Cortex of kidney (tissue), 1 donor: ENCODE data around the gene NAA40.

Experiments
- DNase-seq: peaks from one replicate; lab custom pipeline; 2025; lab: John Stamatoyannopoulos, UW

Gene NAA40

DNA sequence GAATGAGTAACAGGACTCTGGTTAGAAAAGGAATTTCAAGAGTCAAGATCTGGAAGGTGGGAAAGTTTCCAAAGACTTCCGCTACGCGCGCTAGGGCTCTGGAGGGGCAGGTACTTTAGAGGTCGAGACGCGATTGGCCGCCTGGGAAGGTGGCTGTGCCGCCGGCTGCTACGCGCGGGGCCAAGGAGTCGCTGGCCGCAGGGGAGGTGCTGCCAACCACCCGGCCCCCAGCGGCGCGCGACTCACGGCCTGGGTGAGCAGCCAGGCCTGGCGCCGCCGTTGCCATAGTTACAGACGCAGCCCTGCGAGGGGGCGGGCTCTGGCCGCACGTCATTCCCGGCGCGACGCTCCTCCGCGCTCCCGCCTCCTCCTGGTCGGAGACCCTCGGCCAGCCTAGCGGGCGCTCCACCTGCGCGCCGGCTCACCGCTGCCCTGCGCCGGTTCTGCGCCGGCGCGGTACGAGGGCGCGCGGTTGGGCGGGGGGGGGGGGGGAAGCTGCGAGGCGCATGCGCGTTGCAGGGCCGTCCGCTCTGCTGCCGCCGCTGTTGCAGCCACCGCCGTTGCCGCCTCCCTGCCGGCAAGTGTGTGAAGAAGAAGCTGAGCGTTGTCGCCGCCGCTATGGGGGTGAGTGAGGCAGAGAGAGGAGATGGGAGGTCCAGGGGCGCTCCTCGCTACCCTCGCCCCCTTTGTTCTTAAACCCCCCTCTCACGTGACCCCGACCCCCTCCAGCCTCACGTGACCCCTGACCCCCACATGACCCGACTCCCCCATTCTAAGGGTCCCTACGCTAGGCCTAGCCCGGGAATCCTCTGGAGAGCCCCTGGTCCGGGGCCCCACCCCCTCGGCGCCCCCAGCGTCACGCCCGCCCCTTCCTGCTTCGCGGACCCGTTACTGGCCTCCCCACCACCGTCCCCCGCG, at the start of gene NAA40:
NAA40 (plus strand) TSS at position 524 of the 918 bp plus-strand sequence; CDS start at position 619, 95 bp downstream.
- no peak for DNase-seq

DNA sequence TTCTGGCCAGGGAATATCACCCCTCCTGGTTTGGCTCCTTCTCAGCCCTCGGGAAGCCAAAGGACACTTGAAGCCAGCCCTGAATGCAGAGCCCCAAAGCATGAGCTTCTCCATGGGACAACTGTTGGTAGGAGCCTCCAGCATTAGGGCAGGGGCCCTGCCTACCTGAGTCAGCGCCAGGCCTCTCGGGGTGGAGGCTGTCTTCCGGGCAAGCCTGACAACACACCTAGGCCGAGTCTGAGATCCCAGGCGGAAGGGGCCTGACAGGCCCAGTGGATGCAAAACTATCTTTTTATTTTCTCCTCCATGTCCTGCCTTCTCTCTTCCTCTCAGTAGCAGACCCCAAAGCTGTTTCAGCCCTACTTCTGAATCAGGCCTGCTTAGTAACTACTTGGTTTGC, 49.5 kb upstream of the NAA40 start:
- no peak for DNase-seq

DNA sequence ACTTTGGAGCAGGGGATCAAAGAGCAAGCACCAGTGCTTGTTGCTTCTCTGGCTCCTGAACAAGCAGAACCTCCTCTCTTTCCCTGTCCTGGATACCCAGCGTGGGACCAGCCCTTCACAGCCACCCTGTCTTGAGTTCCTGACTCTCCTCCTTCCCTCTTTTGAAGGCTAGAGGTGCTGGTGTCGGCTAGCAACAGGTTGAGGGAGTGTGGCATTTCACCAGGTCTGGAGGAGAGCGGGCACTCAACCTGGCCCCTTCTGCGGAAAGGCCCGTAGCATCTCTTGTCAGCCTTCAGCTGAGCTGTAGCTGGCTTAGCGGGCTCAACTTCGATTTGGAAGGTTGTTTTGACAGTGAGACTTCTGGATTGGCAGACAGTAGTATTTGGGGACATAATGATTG, 48.4 kb upstream of the NAA40 start:
- no peak for DNase-seq

DNA sequence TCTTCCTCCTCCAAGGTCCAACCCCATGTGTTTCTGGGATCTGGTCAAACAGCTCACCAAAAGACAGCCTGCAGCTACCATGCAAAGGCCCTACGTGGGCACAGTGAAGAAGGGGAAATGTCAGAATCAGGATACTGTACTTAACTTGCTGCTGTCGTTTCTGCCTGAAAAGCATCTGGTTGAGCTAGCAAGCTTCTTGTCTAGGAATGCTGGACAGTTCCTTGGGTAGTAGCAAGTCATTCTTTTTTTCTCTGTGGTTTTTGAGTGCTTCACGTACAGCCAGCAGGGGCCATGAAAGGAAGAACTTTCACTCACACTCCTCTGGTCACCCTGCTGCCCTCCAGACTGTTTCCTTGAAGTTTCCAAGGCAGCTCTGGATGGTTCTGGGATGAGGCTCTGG, 46.6 kb upstream of the NAA40 start:
- no peak for DNase-seq

DNA sequence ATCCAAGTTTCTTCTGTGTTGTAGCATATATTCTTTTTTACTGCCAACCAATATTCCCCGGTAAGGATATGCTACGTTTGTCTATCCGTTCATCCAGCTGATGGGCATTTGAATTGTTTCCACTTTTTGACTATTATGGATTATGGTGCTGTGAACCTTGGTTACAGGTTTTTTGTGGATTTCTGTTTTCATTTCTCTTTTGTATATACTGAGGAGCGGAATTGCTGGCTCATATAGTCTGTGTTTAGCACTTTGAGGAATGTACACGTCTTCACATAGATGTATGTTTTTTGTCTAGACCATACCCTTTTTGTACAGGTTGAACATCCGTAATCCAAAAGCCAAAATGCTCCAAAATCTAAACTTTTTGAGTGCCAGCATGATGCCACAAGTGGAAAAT, 45.4 kb upstream of the NAA40 start:
- DNase-seq, result no peak

DNA sequence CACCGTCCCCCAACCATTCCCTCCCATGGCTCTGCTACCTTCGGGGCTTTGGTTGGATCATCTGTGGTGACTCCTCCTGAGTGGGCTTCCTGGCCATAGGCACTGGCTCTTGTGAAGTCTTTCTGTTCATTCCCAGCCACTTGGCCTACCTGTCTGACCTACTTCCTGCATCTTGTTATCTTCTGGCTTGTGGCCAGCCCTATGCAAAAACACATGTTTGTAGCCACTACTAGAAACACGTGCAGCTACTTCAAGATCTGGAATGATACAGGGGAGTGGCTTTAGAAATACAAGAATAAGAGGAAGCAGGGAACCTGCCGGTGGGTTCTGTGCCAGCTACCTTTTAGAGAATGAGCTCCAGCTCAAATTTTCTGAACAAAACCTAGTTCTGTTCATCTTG, 42.7 kb upstream of the NAA40 start:
- DNase-seq, result no peak

DNA sequence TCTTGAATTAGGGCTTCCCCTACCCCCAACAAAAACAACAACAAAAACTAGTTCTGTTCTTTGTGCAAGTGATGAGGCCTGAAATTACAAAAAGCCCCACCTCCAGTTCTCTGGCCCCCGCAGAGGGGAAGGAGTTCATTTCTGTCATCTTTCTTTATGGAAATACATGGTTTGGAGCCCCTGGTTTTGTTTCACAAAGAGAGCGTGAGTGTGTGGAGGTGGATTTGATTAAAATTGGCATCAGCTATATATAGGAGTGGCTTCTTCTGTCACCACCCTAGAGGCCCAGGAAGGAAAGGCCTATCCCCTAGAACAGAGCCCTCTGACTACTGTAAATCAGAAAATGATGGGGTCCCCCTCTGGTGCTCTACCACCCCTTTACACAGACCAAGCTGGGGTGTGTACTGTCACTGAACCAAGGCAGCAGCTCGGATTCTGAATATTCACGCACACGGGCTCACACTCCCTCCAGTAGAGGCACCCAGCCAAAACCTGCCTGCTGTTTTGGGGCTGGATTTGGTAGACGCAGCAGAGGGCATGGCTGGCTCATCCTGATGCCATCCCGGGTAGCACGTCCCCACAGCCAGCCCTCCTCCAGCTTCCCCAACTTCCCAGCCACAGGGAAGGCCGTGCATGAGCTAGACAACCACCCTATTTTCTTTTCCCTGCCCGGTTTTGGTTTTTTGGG, 41.2 kb upstream of the NAA40 start:
- DNase-seq, result no peak

DNA sequence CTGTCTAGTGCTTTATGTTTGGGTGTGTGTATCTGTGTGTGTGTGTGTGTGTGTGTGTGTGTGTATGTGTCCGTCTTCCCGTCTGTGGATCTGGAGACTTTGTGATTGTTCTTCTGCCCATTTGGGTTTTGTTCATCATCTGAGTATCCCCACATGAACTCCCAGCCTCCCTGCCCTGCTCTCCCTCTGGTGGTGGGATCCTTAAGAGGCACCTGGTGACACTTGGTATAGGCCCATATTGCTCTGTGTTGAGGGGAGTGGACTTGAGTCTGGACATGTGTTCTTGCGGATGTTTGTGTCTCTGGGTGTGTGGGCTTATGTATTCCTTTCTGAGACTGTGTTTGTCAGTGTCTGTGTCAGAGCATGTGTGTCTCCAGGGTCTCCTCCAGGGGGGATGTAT, 37.1 kb upstream of the NAA40 start:
- DNase-seq, result no peak

DNA sequence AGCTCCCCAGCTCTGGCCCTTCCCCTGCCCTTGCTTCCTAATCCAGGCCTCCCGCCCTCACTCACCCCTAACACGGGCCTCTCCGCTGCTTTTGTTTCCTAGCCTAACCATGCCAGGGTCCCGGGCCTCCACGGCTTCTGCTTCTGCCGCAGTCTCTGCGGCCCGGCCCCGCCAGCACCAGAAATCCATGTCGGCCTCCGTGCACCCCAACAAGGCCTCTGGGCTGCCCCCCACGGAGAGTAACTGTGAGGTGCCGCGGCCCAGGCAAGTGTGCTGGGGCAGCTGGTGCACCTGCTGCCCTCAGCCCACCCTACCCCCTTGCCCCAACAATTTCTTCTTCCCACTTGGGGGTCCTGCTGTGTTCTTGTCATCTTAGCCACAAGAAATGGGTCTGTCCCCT, 34.9 kb upstream of the NAA40 start:
- DNase-seq, result no peak

DNA sequence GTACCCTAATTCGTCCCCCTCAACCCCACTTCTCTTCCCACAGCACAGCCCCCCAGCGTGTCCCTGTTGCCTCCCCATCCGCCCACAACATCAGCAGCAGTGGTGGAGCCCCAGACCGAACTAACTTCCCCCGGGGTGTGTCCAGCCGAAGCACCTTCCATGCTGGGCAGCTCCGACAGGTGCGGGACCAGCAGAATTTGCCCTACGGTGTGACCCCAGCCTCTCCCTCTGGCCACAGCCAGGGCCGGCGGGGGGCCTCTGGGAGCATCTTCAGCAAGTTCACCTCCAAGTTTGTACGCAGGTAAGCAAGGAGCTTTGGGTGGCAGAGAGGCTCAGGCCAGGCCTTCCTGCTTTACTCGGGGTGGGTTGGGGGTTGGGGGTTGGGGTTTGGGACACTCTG, 34.1 kb upstream of the NAA40 start:
- no peak for DNase-seq

DNA sequence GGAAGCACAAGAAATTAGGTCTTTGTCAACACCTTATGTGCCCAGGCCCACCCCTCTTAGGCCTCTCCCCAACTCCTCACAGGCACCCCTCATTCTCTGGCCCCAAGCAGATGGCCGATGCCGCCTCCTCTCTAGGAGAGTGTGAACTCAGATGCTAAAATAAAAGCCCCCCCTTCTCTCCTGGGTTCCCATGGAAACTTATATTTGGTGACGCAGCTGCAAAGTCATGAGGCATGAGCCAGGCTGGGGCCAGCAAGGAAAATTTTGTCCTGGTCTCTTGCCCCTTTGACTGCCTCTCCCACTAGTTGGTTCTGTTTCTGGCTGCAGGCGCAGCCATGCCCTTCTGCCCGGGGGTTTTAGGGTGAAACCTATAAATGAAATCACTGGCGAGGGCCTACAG, 33.6 kb upstream of the NAA40 start:
- no peak for DNase-seq

DNA sequence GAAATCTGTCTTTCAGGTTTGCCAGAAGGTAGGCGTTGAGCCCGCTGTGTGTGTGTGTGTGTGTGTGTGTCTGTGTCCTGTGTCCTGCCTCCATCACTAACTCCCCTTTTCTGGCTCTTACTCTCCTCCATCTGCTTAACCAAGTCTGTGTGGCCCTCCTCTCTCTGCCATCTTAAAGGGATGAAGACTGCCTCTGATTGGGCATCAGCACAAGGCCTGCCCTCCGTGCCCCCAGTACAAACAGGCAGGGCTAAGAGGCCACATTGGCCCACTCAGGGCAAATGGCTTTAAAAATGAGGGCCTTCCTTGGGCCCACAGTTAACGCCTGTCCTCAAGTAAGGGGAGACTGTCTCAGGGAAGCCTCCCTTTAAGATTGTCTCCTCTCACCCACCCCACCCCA, 32.7 kb upstream of the NAA40 start:
- DNase-seq, result no peak

DNA sequence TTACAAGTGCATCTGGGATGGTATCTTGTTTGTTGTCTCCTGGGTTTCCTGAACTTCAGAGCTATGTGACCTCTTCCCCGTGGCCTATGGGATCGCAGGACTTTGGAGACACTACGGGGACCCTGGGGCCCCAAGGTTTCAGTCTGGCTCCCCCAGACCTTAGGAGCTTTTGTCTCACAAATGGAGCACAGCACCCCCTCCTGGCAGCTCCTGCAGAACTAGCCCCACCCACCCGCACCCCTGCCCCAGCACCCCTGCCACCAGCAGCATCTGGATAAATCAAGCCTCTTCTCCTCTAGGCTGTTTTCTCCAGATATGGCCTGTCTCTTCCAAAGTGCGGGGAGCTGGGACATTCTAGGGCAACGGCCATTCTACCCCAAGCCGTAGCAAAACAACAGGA, 32.2 kb upstream of the NAA40 start:
- no peak for DNase-seq

DNA sequence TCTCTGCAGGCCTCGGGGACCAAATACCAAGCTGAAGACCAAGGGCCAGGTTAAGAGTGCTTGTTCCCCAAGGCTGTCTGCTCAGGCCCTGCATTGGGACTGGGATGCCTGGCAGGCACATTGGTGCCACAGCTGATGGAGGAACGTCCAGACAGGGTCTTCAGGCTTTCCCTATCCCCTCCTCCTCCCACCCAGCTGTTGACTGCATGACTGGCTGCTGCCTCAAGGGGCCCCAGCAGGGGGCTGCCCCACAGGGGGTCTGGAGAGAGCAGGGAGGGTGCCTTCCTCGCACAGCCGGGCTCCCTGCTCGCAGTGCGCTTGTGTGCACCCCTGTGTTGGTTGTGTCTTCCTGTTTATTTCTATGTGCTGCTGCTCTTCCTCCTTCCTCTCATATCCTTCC, 31.7 kb upstream of the NAA40 start:
- DNase-seq, result no peak

DNA sequence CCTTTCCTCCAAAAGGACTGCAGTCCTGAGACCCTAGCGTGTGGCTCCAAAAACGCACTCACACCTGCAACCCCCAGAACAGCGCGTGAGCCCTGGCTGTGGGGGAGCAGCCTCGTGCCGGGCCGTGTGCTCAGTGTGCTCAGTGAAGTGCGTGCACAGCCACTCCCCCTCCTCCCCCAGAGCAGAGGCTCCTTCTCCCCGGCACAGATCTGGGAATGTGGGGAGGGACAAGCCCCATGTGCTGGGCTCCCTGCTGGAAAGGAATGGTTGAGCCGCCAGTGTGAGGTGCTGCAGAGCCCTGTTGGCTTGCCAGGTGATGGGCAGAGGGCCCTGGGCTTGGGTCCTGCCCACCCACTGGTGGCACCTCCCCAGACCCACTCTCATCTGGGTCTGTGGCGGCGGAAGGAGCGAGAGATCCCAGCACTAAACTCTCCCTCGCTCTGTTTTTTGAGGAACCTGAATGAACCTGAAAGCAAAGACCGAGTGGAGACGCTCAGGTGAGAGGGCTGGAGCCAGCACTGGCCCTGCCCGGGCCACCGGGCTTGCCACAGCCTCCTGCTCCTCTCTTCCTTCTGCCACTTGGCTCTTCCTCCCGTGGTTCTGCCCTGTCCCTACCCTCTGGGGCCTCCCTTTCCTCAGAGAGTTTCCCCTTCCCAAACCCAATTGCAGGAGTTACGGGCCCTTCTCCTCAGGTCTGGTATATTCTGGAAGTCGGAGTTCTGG, 30.8 kb upstream of the NAA40 start:
- no peak for DNase-seq

DNA sequence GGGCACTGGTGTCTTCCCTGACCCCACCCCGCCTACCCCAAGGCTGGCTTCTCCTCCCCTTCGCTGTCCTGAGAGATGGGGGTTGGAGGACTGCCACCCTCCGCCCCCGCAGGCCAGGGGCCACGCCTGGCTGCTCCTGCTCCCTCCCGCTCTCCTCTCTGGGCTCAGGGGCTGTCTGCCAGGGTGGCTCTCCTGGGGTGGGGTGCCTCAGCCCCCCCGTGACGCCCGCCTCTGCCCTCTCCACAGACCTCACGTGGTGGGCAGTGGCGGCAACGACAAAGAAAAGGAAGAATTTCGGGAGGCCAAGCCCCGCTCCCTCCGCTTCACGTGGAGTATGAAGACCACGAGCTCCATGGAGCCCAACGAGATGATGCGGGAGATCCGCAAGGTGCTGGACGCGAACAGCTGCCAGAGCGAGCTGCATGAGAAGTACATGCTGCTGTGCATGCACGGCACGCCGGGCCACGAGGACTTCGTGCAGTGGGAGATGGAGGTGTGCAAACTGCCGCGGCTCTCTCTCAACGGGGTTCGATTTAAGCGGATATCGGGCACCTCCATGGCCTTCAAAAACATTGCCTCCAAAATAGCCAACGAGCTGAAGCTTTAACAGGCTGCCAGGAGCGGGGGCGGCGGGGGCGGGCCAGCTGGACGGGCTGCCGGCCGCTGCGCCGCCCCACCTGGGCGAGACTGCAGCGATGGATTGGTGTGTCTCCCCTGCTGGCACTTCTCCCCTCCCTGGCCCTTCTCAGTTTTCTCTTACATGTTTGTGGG, 30.0 kb upstream of the NAA40 start:
- DNase-seq, result no peak

DNA sequence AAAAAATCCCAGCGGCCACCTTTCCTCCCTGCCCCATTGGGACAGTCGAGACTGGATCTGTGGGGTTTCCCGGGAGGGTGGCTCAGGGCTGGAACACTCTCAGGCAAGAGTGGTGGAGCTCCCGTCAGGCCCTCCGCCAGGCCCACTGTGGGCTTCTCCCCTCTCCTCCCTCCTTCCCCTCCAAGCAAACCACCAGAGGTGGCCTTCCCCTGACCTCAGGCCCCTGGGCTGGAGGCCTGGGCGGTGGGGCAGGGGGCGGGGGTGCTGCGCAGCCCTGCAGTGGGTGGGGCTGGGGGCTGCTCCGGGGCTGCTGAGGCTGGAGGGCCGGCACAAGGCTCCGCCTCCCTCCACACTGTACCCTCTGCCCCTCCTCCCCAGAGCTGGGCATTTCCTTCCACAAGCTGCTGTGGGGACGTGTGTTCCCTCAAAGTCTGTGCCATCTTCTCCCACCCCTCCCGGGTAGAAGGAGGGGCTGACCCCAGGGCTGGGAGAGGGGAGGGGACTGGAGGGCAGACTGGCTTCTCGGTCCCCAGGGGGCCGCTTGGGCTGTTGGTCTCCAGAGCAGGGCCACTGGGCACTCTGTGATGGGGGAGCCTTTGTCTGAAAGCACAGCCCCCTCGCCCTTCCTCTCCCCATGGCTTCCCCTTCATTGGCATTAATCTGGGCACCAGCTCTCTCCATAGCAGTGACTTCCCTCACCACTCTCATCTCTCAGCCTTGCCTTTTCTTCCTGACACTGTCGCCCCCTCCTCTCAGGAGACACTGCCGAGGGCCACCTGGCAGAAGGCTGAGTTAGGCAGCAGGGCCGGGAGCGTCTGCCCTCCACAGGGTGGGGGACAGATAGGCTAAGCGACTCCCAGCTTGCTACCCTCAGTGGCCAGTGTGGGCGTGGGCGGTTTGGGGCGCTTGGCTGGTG, 29.0 kb upstream of the NAA40 start:
- DNase-seq, result no peak

DNA sequence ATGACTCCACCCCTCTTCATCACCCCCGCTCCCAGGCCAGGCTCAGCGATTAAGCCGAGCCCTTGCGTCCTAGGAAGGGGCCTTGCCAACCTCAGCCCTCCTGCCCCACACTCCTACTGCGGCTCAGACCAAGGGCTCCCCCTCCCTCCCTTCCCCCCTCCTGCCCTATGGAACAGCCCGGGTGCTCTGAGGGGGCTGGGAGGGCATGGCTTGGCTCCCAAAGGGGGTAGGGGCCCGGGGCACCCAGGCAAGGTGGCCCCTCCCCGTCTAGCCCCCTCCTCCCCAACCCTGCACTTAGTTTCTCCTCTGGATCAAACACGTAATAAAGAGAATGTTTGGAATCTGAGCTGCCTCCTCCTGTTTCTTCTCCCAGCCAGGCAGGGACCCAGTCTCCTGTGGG, 28.1 kb upstream of the NAA40 start:
- DNase-seq, result no peak

DNA sequence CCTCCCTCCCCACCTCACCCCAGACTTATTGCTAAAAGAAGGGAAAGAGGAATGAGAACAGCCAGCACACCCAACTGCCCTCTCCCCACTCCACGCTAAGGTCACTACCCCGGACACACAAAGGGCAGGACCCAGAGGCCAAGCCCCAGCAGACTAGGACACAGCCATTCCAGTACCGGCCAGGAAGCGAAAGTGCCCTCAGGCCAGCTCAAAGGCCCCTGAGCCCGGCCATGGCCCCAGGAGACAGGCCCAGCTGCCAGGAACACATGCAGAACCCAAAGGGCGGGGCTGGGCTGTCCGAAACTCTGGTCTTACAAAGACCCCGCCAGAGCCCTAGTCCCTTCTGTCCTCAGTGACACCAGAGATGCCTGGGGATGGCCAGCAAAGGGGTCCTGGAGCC, 27.4 kb upstream of the NAA40 start:
- no peak for DNase-seq

DNA sequence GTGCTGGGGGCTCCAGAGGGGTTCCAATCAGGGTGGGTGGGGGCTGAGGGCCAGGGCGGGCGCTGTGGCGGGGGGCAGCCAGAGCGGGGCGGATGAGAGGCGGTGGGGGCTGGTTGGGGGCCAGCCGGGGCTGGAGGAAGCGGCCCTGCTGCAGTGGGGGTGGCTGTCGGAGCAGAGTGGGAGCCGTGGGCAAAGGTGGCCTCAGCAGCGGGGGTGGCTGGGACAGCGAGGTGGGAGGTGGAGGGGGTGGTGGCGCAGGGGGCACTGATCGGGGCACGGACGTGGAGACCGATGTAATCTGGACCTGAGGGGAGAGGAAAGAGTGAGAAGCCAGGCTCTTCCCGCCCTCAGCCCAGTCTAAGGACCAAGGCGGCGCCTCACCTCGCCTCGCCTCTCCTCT, 26.9 kb upstream of the NAA40 start:
- no peak for DNase-seq

DNA sequence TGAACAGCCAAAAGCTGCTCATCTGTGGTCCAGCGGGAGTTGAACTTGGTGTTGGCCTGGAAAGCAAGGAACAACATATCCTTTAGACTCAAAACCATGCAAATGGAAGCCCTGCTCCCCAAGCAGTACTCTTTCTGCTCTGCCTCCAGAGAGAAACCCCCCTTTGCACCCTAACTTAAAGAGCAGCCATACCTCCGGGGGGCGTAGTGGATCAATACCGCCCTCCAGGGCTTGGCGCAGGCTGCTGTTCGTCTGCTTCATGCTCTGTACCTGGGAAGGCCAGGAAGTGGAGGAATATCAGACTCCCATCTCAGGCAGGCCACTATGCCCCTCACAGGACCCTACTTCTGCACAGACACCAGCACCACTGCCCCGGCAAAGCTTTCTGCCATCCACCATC, 26.1 kb upstream of the NAA40 start:
- DNase-seq, result no peak
